Rectal smooth muscle tissue (tissue), 1 donor: ENCODE results near the gene HOXC12.
A peak's percentile ranks its signal among the peaks of the same experiment; 100 is the strongest.

Experiments used
- H3K27ac ChIP-seq: one replicate; pipeline ENCODE4 v1.7.0; 2013; ENCODE audit warnings: low read depth, low read length, inconsistent platforms
- H3K27me3 ChIP-seq: one replicate; pipeline ENCODE4 v1.7.0; 2013; ENCODE audit warnings: low read length; ENCODE audit not compliant: control insufficient read depth, insufficient read depth
- H3K36me3 ChIP-seq: one replicate; pipeline ENCODE4 v1.7.0; 2013; ENCODE audit warnings: low read length; ENCODE audit not compliant: control insufficient read depth, insufficient read depth
- H3K4me1 ChIP-seq: one replicate; pipeline ENCODE4 v1.7.0; 2013; ENCODE audit warnings: low read length; ENCODE audit not compliant: control insufficient read depth, insufficient read depth
- H3K4me3 ChIP-seq: one replicate; pipeline ENCODE4 v1.7.0; 2013; ENCODE audit warnings: low read length
- H3K9ac ChIP-seq: one replicate; pipeline ENCODE4 v1.7.0; 2013; ENCODE audit warnings: low read length

The HOXC12 gene

DNA sequence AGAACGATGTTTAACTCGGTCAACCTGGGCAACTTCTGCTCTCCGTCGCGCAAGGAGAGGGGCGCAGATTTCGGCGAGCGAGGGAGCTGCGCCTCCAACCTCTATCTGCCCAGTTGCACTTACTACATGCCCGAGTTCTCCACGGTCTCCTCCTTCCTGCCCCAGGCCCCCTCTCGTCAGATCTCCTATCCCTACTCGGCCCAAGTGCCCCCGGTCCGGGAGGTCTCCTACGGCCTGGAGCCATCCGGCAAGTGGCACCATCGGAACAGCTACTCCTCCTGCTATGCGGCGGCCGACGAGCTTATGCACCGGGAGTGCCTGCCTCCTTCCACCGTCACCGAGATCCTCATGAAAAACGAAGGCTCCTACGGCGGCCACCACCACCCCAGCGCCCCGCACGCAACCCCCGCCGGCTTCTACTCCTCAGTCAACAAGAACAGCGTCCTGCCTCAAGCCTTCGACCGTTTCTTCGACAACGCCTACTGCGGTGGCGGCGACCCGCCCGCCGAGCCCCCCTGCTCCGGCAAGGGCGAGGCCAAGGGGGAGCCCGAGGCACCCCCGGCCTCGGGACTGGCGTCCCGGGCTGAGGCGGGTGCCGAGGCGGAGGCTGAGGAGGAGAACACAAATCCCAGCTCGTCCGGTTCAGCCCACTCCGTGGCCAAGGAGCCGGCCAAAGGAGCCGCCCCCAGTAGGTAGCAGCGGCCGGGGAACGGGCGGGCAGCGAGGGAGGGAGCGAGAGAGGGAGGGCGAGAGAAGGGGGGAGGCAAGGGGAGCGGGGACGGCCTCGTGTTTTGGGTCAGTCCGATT lies 18.7 kb downstream of the HOXC12 start:
- Histone ChIP-seq H3K4me1 (no peaks in the 10 kb centered on the region), H3K4me3 (no peak overlapping the region), H3K36me3 (no peaks in the 10 kb centered on the region), H3K27me3 (peaks cover 83% of the 10 kb centered on the region), H3K27ac (no peak overlapping the region), H3K9ac (no peak overlapping the region)

DNA sequence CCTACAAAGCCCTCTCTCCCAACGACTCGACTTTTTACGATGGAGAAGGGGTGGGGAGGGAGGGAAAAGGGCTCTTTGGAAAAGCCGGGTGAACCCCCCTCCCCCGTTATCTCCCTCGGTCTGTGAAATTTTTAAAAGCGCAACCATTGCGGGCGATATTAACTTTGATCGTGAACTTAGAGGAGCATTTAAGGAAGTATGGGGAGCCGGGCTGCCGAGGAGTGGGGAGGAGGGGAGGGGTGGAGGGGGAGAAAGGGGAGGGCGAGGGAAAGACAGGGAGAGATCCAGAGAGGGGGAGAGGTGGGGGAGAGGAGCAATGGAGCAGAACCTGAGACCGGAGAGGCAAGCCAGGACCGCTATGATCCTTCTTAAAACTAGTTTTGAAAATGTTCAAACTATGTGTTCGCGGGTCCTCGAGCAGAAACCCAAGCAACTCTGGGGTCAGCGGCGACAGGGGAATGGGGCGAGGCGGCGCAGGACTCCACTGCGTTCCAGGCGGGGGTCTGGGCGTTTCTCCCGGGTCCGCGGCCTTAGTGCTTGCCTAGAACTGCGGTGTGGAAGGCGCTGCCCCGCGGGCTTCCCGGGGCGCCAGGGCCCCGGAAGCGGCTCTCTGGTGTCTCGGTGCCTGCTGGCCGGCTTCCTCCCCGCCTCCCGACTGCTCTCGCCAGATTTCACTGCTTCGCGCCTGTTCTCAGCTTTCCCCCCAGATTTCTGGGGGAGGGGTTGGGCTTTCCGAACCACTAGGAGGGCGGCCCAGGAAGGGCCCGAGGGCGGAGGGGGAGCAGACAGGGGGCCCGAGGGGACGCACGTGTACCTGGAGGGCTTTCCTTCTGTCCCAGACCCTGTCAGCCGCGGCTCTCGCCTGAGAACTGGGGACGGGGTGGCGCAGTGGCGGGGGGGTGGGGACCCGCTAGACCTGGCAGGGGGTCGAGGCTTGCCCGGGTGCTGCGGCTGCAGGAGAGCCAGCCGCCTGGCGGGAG lies 19.7 kb downstream of the HOXC12 start, which contains the start of gene HOTAIR:
TSS of gene HOTAIR (minus strand) at position 871 of the 980 bp plus-strand sequence.
- peaks cover 78% of the 10 kb centered on the region for H3K27me3 ChIP-seq
- no peaks in the 10 kb centered on the region for H3K4me1 ChIP-seq
- no peak within 1 kb of the TSS for H3K9ac ChIP-seq
- peak within 1 kb of the TSS; percentile 32 for H3K4me3 ChIP-seq
- H3K27ac ChIP-seq = no peak within 1 kb of the TSS
- H3K36me3 ChIP-seq = no peaks in the 10 kb centered on the region

DNA sequence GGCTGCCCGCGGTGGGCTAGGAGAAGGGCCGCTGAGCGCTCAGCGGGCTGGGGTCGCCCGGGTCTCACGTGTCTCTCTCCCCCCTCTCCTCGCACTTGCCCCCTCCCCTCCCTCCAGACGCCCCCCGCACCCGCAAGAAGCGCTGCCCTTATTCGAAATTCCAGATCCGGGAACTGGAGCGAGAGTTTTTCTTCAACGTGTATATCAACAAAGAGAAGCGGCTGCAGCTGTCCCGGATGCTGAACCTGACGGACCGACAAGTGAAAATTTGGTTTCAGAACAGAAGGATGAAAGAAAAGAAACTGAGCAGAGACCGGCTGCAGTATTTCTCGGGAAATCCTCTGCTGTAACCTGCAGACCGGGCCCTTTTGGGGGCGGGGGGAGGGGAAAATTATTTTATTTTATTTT lies 20.4 kb downstream of the HOXC12 start:
- H3K4me3 ChIP-seq = no peak overlapping the region
- H3K36me3 ChIP-seq = no peaks in the 10 kb centered on the region
- H3K9ac ChIP-seq = no peak overlapping the region
- H3K4me1 ChIP-seq = no peaks in the 10 kb centered on the region
- peaks cover 76% of the 10 kb centered on the region for H3K27me3 ChIP-seq
- no peak overlapping the region for H3K27ac ChIP-seq

DNA sequence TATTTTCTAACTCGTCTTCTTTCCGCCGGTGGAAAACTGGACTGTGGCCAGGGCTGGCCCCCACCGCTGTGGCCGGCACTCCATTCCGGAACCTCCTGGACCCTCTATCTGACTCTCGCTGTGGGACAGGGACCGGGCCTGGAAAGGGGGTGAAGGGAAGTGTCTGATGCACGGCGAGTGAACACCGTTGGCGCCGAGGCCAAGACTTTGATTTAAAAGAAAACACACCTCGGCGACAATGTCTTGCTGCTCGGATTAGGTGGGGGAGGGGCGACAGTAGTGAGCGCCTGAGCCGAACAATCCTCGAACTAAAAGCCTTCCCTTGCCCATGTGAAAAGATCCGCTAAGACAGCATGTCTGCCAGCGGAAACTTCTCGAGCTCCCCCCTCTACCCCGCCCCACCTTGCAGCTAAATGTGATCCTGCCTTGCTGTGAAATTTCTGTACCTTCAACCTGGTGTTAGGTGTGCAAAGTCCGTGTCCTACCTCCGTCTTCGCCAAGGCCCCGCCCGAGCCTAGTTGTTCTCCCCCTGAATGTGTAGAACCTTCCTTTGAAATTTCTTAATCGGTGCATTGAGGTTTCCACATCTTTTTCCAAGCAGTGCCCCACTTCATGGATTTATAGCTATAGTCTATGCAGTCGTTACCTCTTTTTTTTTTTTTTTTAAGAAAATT lies 20.9 kb downstream of the HOXC12 start:
- no peak overlapping the region for H3K4me3 ChIP-seq
- H3K27ac ChIP-seq = no peak overlapping the region
- H3K9ac ChIP-seq = no peak overlapping the region

DNA sequence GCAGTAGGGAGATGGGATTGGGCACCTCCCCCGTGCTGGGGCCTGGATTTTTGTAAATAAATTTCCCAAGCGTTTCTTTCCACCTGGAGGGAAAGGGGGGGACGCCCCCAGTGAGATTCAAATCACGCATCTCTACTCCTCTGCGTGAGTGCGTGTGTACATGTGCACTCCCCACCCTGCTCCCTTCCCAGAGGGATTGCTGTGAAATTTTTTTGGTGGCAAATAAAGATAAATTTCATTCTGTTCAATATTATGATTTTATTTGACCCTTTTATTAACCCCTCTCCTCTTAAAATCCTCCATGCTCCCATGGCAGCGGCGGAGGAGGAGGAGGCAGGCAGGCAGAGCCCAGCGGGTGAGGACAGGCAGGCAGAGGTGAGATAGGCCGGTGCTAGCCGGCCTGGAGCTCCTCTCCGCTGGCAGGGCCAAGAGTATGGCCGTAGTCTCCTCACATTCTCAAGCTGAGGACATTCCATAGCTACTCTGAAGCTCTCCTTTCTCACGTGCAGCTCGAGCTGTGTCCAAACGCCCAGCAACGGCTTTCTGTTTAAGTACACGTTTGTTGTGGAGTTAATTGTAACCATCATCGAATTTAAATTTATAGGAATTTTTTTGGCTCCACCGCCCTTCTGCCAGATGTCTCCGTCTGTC lies 21.6 kb downstream of the HOXC12 start:
- Histone ChIP-seq H3K27me3 (peaks cover 75% of the 10 kb centered on the region), H3K9ac (no peak overlapping the region), H3K27ac (no peak overlapping the region), H3K4me1 (no peaks in the 10 kb centered on the region), H3K4me3 (no peak overlapping the region), H3K36me3 (no peaks in the 10 kb centered on the region)

More for the DNA sequence above, 20.9 kb downstream of the HOXC12 start:
- Histone ChIP-seq H3K36me3 (no peaks in the 10 kb centered on the region), H3K4me1 (no peaks in the 10 kb centered on the region), H3K27me3 (peaks cover 76% of the 10 kb centered on the region)

DNA sequence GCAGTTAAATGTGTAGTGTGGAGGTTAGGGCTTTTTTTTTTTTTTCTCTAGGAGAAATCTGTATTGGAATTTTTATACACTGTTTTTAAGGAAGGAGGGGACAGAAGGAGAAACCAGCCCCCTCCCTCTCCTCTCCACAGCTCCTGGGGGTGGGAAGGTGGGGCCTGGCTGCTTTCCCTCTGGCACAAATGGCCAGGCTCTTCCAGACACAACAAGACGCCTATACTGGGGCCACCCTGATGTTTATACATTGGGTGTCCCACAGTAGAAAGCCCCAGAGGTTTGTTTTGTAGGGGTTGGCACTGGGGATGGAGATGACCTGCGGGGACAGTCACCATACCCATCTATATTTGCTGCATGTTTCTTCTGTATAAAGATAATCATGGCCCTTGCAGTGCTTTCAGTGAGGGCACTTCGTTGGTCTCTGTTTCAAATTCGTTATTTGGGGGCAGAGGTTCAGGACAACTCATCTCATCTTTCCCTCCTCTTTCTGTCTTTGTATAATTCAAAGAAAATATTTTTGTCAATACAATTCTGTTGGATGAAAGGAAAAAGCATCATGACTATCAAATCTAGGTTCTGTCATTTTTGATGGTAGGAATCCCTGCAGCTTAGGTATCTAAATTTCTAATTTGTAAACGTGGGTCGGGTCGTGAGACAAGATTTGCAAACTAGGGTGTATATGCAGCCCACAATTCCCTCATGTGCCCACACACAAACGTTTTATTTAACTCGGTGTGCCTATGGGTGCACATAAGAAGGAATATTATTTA lies 22.3 kb downstream of the HOXC12 start:
- H3K27me3 ChIP-seq = peaks cover 73% of the 10 kb centered on the region
- no peaks in the 10 kb centered on the region for H3K36me3 ChIP-seq
- no peak overlapping the region for H3K9ac ChIP-seq
- no peaks in the 10 kb centered on the region for H3K4me1 ChIP-seq
- H3K27ac ChIP-seq = no peak overlapping the region
- no peak overlapping the region for H3K4me3 ChIP-seq

DNA sequence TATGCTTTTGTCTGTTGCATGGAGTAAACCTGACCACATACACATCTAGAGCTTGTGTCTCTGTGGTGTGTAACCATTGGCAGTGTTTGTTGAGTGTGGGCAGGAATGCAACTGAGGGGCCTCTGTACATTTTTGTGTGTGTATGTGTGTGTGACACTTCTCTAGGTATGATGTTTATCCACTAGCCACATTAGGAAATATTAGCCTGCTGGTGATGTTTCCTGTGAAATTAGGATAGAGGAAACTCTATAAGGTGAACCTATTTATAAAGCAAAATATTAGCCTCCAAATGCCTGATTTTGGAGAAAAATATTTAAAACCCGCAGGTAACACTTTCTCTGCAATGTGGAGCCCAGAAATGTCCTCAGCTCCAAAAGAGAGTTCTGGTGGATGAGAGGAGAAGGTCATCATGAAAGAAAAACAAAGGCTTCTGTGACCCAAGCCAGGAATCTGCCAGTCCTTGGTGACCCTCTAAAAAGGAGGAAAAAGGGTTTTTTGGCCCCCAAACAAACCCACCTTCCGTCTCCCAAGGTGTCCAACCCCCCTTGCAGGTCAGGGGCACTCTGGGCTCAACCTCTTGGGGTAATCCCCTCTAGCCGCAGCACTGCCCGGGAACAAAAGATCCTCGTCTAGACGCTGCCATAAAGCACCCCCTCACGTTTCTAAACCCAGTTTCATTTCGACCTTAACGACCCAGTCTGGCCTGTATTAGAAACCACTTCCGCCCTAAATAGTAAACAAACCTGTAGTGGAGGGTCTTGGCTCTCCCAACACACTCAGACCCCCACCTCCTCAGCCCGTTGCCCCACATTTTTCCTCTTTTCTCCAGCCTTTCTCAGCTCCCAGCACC lies 23.1 kb downstream of the HOXC12 start:
- Histone ChIP-seq H3K27ac (no peak overlapping the region), H3K36me3 (no peaks in the 10 kb centered on the region), H3K9ac (no peak overlapping the region), H3K4me3 (no peak overlapping the region), H3K27me3 (peaks cover 72% of the 10 kb centered on the region), H3K4me1 (no peaks in the 10 kb centered on the region)

DNA sequence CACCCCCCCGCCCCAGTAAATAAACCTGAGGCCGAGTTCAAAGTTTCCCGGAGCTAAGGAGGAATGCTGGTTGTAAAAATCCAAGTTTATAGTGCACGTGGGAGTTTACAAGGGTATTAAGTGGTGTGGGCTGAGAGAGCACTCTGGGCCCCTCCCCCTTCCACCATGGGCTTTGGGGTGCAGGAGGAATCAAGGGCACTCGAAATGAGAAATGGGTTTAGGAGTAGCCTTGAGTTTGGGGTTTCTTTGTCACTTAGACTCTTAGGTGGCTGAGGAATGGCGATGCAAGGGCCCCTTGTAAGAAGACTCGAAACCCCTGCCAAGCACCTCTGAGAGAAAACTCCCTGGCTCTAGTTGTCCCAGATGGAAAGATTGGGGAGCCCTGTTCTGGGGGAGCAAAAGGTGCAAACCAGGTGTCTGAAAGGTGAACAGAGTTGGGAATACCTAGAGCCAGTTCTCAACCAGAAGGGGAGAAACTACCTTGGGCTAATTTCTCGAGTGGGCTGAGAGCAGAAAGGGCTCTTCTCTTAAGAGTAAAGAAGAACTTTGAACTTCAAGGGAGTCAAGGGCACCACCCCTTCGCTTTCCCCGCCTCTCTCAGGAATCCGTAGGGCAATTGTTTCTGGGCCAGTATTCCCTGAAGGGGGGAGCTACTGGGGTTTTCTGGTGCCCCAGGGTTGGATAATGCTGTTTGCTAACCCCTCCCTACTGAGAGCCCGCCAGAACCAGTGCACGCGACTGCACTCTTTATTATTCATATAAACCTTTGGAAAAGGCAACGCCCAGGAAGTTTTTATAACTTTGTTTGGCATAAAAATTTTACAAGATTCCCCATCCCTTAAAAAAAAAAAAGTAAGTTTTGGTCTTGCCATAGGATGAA lies 24.0 kb downstream of the HOXC12 start:
- H3K27me3 ChIP-seq = peaks cover 72% of the 10 kb centered on the region

DNA sequence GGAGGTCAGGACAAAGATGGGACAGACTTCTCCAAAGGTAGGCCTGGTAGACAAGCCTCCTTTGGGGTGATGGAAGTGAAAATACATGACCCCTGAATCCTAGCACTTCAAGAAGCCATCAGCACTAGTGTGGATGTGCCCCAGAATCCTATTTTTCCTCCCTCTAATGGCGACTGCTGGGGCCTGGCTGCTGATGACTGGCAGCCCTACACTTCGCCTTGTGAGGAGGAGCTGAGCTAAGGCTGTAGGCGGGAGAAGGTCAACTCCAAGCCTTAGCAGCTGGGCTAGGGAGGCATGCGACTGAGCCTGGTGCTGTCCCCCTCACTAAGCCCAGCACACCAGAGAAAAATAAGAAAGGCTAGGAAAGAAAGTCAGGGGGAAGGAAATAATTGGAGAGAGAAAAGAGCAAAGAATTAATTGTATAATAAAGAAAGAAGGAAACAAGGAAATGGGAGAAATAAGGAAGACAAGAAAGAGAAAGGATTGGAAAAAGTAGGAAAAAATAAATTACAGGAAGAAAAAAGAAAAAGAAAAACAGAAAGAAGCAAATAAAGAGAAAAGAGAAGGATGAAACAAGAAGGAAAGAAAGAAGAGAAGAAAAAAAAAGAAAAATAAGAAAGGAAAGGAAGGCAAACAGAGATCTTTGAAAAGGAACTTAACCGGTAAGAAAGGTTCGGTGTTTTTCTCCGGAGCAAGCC lies 25.6 kb downstream of the HOXC12 start:
- Histone ChIP-seq H3K36me3 (no peaks in the 10 kb centered on the region), H3K9ac (no peak overlapping the region), H3K27ac (no peak overlapping the region), H3K27me3 (peaks cover 71% of the 10 kb centered on the region), H3K4me1 (peaks cover under 1% of the 10 kb centered on the region), H3K4me3 (no peak overlapping the region)

More for the DNA sequence above, 24.0 kb downstream of the HOXC12 start:
- Histone ChIP-seq H3K4me1 (no peaks in the 10 kb centered on the region), H3K36me3 (no peaks in the 10 kb centered on the region), H3K4me3 (no peak overlapping the region), H3K9ac (no peak overlapping the region), H3K27ac (no peak overlapping the region)
